Naive thymus-derived CD4-positive, alpha-beta T cell (primary cell): ENCODE results near the gene COPZ1. TPM values are rescaled to one million over a fixed set of nuclear protein-coding genes. Genes with fewer than 3 reads are reported as not detected.

Source experiments
- ATAC-seq: fragments of 150-1000 bp; cut with Tn5 transposase; 2 replicates; pipeline ENCODE4 v1.10.0; 2021; ENCODE audit warnings: mild to moderate bottlenecking, moderate library complexity
- CTCF ChIA-PET: fragments of 350-600 bp; sonication (Branson Sonifier 250); formaldehyde crosslinking; loops from one replicate; lab custom pipeline; 2021; ENCODE audit warnings: antibody characterized with exemption; lab: Charles Lee
- POLR2A ChIA-PET: fragments of 350-600 bp; sonication (Branson Sonifier 250); formaldehyde crosslinking; loops from one replicate; lab custom pipeline; 2021; ENCODE audit warnings: antibody characterized with exemption, inconsistent platforms; lab: Charles Lee
- DNase-seq, 9 donors: peaks; one replicate each; pipeline versions ENCODE4 v3.0.0 to v3.0.0-alpha.2; 2020 to 2022; ENCODE audit warnings: mixed read lengths in 1 of 9
- H3K27ac ChIP-seq: one replicate; pipeline ENCODE4 v1.7.0; 2013; ENCODE audit warnings: mild to moderate bottlenecking, low read depth, low read length, moderate library complexity
- H3K27me3 ChIP-seq, 2 donors: one replicate each; pipeline ENCODE4 v1.7.0; 2013; ENCODE audit warnings: low read length in 2 of 2, mild to moderate bottlenecking in 2 of 2, moderate library complexity in 2 of 2; ENCODE audit not compliant: control insufficient read depth in 2 of 2, insufficient read depth in 2 of 2
- H3K36me3 ChIP-seq, 3 experiments: 1 replicate in 2 of 3; 2 replicates in 1 of 3; pipeline ENCODE4 v1.7.0; 2013; ENCODE audit warnings: low read length in 3 of 3, mild to moderate bottlenecking in 3 of 3, moderate library complexity in 1 of 3; ENCODE audit not compliant: insufficient read depth in 3 of 3, control insufficient read depth in 2 of 3
- H3K4me1 ChIP-seq, 2 donors: one replicate each; pipeline ENCODE4 v1.7.0; 2013; ENCODE audit warnings: low read length in 2 of 2, mild to moderate bottlenecking in 2 of 2, moderate library complexity in 1 of 2; ENCODE audit not compliant: control insufficient read depth in 2 of 2, insufficient read depth in 2 of 2
- H3K4me3 ChIP-seq: 2 replicates; pipeline ENCODE4 v1.7.0; 2013; ENCODE audit warnings: mild to moderate bottlenecking, low read length
- H3K9me3 ChIP-seq, 3 experiments: 1 replicate in 2 of 3; 2 replicates in 1 of 3; pipeline ENCODE4 v1.7.0; 2013; ENCODE audit warnings: low read length in 3 of 3; ENCODE audit not compliant: control insufficient read depth in 2 of 3
- H3K27ac Mint-ChIP-seq, 9 donors: one replicate each; pipeline ENCODE4 v1.8.0; 2020 to 2022; ENCODE audit warnings: mixed read lengths in 9 of 9, mild to moderate bottlenecking in 8 of 9, moderate library complexity in 5 of 9, inconsistent platforms in 2 of 9
- H3K27me3 Mint-ChIP-seq, 5 donors: one replicate each; pipeline ENCODE4 v1.8.0; 2021 to 2022; ENCODE audit warnings: mixed read lengths in 5 of 5, mild to moderate bottlenecking in 1 of 5
- H3K36me3 Mint-ChIP-seq, 5 donors: one replicate each; pipeline ENCODE4 v1.8.0; 2020 to 2022; ENCODE audit warnings: mixed read lengths in 5 of 5, mild to moderate bottlenecking in 3 of 5, inconsistent platforms in 1 of 5
- H3K4me1 Mint-ChIP-seq, 7 donors: one replicate each; pipeline ENCODE4 v1.8.0; 2020 to 2022; ENCODE audit warnings: mixed read lengths in 7 of 7, mild to moderate bottlenecking in 3 of 7, inconsistent platforms in 1 of 7
- H3K4me3 Mint-ChIP-seq, 10 donors: one replicate each; pipeline ENCODE4 v1.8.0; 2020 to 2022; ENCODE audit warnings: mild to moderate bottlenecking in 10 of 10, mixed read lengths in 10 of 10, moderate library complexity in 6 of 10, inconsistent platforms in 2 of 10
- H3K9me3 Mint-ChIP-seq, 11 donors: one replicate each; pipeline ENCODE4 v1.8.0; 2020 to 2022; ENCODE audit warnings: mixed read lengths in 11 of 11, mild to moderate bottlenecking in 4 of 11, inconsistent platforms in 1 of 11, moderate library complexity in 1 of 11
- intact Hi-C, 2 donors: fragments of 100-400 bp; cut with micrococcal nuclease; formaldehyde crosslinking; loops; one replicate each; pipeline ENCODE4 v1.15.1; 2023
- polyA plus RNA-seq, 2 donors: library from polyadenylated mRNA; unstranded; fragments of 300-500 nt; fragmentation: Illumina TruSeq; gene quantifications; one replicate each; pipeline ENCODE4 v1.2.3, GENCODE V29; 2021
- total RNA-seq, 6 experiments: library from RNA in 5 of 6; stranded (reverse) in 5 of 6; gene quantifications; 1 replicate in 5 of 6; 2 replicates in 1 of 6; pipeline ENCODE4 v1.2.3 and lab custom pipeline; 2021 to 2026

The COPZ1 gene
- total and polyA plus RNA-seq, 7 experiments from 2014 or later, result 47.5 to 171 (median 83.1) TPM

GRCh38 chr12:54285150-54286041 is 39.5 kb upstream of the COPZ1 start:
- no peaks in the 10 kb centered on the region for H3K27me3 Mint-ChIP-seq
- ChIA-PET CTCF (interaction anchor here (1.5 kb wide), 1 partner anchor 13 kb away, joined by 3 read pairs; no protein-coding TSS in a partner anchor), POLR2A (interaction anchor here (1.9 to 3.2 kb wide), 3 partner anchors 7 to 75 kb away, joined by 10 to 17 read pairs (median 15); no protein-coding TSS in a partner anchor)
- peak overlapping the region in 8 of 9 donors; percentile 25 to 84 (median 55) for H3K27ac Mint-ChIP-seq
- peaks cover 0 to 2% (median 0%) of the 10 kb centered on the region in 11 donors for H3K9me3 Mint-ChIP-seq
- Histone ChIP-seq H3K27ac (peak overlapping the region; percentile 28), H3K27me3 (no peaks in the 10 kb centered on the region), H3K4me1 (peaks cover 44% of the 10 kb centered on the region in 2 donors), H3K4me3 (no peak overlapping the region), H3K9me3 (no peaks in the 10 kb centered on the region), H3K36me3 (peaks cover 37 to 70% (median 53%) of the 10 kb centered on the region in 3 experiments)
- intact Hi-C loops, result no loop called here
- DNase-seq (peak in 1 of 9 donors; percentile 10), ATAC-seq (no peak)
- H3K4me1 Mint-ChIP-seq, result peaks cover 0 to 61% (median 43%) of the 10 kb centered on the region in 7 donors
- peaks cover 18 to 46% (median 37%) of the 10 kb centered on the region in 5 donors for H3K36me3 Mint-ChIP-seq
- peak overlapping the region in 6 of 10 donors; percentile 47 to 72 (median 54) for H3K4me3 Mint-ChIP-seq

DNA sequence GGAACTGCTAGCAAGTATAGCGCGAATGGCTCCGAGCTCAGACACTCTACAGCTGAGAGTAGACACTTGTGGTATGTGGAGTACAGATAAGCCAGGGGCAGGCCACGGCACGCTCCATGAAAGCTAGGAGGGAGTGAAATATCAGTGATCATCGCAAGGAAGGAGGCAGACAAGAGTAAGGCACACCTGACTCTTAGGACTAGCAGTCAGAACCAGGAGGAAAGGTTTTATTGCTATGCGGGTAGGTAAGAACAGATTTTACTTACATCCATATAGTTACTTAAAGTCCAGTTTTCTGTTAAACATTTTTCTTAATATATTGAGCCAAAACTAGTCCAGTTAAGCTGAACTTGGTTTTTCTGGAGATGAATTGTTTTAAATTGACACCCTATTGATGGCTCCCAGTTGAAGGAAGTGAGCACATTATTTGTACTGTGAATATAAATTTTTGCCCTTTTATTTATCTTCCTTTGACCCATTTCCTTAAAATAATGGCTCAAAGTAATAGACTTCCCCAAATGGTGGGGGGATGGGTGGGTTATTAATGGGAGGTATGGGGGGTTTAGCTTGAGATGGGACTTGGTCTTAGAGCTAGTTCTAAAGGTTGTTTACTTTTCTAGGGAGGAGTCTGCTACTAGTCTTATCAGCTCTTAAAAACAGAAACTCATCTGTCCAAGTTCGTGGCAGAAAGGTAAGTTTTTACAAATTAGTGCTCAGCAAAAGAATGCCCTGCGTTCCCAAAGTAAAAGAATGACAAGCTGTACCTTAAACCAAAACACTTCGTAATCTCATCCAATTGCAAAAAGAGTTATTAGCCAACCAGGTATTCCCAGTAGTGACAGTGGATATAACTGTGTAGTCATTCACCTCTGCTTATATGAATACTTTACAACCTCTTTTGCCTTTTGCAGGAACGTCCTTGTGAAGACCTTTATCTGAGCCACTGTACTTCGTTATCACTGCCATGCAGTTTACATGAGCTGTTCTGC is 38.6 kb upstream of the COPZ1 start:
- peaks cover 41 to 44% of the 10 kb centered on the region in 2 donors for H3K4me1 ChIP-seq
- H3K4me1 Mint-ChIP-seq, result peaks cover 0 to 59% (median 42%) of the 10 kb centered on the region in 7 donors
- ChIA-PET CTCF (interaction anchor here (1.5 kb wide), 1 partner anchor 14 kb away, joined by 3 read pairs; no protein-coding TSS in a partner anchor), POLR2A (interaction anchor here (0.6 to 1.9 kb wide), 5 partner anchors 9 to 79 kb away, joined by 4 to 10 read pairs (median 5); no protein-coding TSS in a partner anchor)
- no peak overlapping the region for H3K27ac ChIP-seq
- DNase-seq (no peak), ATAC-seq (no peak)
- intact Hi-C loops, result no loop called here
- peaks cover 37 to 70% (median 52%) of the 10 kb centered on the region in 3 experiments for H3K36me3 ChIP-seq
- peak overlapping the region in 6 of 9 donors; percentile 15 to 84 (median 66) for H3K27ac Mint-ChIP-seq
- peaks cover 18 to 45% (median 37%) of the 10 kb centered on the region in 5 donors for H3K36me3 Mint-ChIP-seq
- H3K9me3 Mint-ChIP-seq, result peaks cover 0 to 2% (median 0%) of the 10 kb centered on the region in 11 donors
- no peak overlapping the region for H3K4me3 ChIP-seq
- no peaks in the 10 kb centered on the region for H3K27me3 ChIP-seq
- no peaks in the 10 kb centered on the region for H3K27me3 Mint-ChIP-seq
- H3K4me3 Mint-ChIP-seq, result peak overlapping the region in 4 of 10 donors; percentile 16 to 33 (median 23)
- no peaks in the 10 kb centered on the region for H3K9me3 ChIP-seq

- Mint-ChIP-seq H3K4me1 (peaks cover 0 to 48% (median 33%) of the 10 kb centered on the region in 7 donors), H3K9me3 (peaks cover 0 to 2% (median 0%) of the 10 kb centered on the region in 11 donors), H3K4me3 (peak overlapping the region in 1 of 10 donors; percentile 20), H3K36me3 (peaks cover 12 to 37% (median 29%) of the 10 kb centered on the region in 5 donors), H3K27me3 (no peaks in the 10 kb centered on the region), H3K27ac (peak overlapping the region in 4 of 9 donors; percentile 4 to 66 (median 20))
- Histone ChIP-seq H3K27ac (no peak overlapping the region), H3K9me3 (no peaks in the 10 kb centered on the region), H3K4me1 (peaks cover 30 to 32% of the 10 kb centered on the region in 2 donors), H3K4me3 (no peak overlapping the region), H3K27me3 (no peaks in the 10 kb centered on the region), H3K36me3 (peaks cover 26 to 64% (median 40%) of the 10 kb centered on the region in 3 experiments)
- ATAC-seq (no peak), DNase-seq (no peak)
- intact Hi-C loops, result no loop called here
- POLR2A ChIA-PET, result interaction anchor here (0.6 to 1.9 kb wide), 5 partner anchors 8 to 78 kb away, joined by 4 to 10 read pairs (median 5); no protein-coding TSS in a partner anchor
- CTCF ChIA-PET, result no interaction called here
Measured at GRCh38 chr12:54287261-54288157, 37.4 kb upstream of the COPZ1 start.

DNA sequence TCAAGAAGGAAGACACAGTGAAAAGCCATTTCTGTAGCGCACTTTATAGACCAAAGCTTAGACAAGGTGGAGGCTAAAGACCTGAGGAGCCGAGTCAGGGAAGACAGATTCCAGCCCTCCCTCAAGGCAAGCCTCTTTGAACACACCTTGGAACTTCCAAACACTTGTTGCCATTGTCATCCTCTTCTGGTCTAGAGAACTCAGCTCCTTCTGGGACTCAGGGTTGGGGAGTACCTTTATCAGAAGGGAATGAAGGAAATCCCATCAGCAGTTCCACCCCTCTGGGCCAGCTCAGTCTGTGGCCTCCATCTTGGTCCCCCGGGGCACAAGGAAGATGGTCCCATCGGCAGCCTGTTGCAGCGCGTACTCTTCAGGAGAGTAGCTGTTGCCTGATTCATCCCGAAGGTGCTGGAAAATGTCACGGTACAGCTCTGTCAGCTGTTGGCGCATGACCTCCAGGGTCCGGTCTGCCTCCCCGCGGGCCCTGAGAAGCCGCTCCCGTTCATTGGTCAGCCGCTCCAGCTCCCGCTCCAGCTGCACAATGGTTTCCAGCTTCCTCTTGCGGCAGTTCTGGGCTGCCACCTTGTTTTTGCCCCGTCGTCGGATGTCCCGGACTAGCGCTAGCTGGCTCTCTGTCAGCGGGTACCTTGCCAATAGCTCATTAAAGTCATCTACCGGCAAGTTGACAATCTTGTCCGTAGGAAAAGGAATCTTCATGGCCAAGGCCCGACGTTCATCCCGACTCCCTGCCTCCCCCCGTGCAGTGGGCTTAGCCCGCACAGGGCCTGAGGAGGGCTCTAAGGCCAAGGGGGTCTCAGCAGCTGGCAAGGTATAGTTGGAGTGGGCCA is 32.6 kb upstream of the COPZ1 start:
- Mint-ChIP-seq H3K36me3 (peaks cover 0 to 9% (median 2%) of the 10 kb centered on the region in 5 donors), H3K4me1 (peaks cover 0 to 12% (median under 1%) of the 10 kb centered on the region in 7 donors), H3K27ac (no peak overlapping the region), H3K4me3 (no peak overlapping the region), H3K27me3 (peaks cover 0 to 3% (median 0%) of the 10 kb centered on the region in 5 donors), H3K9me3 (no peaks in the 10 kb centered on the region)
- no peaks in the 10 kb centered on the region for H3K27me3 ChIP-seq
- no peak overlapping the region for H3K27ac ChIP-seq
- peaks cover 7 to 21% (median 8%) of the 10 kb centered on the region in 3 experiments for H3K36me3 ChIP-seq
- ATAC-seq (no peak), DNase-seq (no peak)
- CTCF ChIA-PET, result interaction anchor here (0.7 to 6.1 kb wide), 14 partner anchors 9 to 147 kb away, joined by 3 to 41 read pairs (median 5); partner anchors contain the start of genes CBX5 and HNRNPA1
- intact Hi-C loops, result loop anchor here in 1 of 2 donors (5.0 kb wide), 1 partner anchor 145 kb away; no protein-coding TSS in a partner anchor
- POLR2A ChIA-PET, result interaction anchor here (0.8 to 6.6 kb wide), 7 partner anchors 8 to 71 kb away, joined by 3 to 59 read pairs (median 7); partner anchors contain the start of genes CBX5 and HNRNPA1
- H3K9me3 ChIP-seq, result no peaks in the 10 kb centered on the region
- H3K4me3 ChIP-seq, result no peak overlapping the region
- H3K4me1 ChIP-seq, result no peaks in the 10 kb centered on the region

DNA sequence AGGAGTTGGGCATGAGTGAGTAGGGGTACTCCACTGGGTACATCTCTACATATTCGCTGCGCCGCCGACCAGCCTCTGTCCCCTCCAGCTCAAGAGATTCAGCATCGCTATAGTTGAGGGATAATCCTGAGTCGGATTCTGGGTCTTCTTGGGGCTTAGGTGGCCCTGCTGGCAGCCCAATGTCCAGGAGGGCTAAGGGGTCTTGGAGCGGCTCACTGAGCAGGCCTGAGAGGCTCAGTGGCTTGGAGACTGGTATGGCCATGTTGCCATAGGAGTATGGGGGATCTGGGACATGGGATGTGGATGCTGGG is 32.0 kb upstream of the COPZ1 start:
- peaks cover 0 to 4% (median 0%) of the 10 kb centered on the region in 5 donors for H3K36me3 Mint-ChIP-seq
- intact Hi-C loops, result loop anchor here in 1 of 2 donors (5.0 kb wide), 1 partner anchor 144 kb away; no protein-coding TSS in a partner anchor

More for the DNA sequence above, 32.0 kb upstream of the COPZ1 start:
- no peaks in the 10 kb centered on the region for H3K9me3 ChIP-seq
- H3K27me3 ChIP-seq, result no peaks in the 10 kb centered on the region
- ChIA-PET POLR2A (interaction anchor here (1.2 to 6.6 kb wide), 6 partner anchors 9 to 70 kb away, joined by 3 to 59 read pairs (median 8); partner anchors contain the start of genes CBX5 and HNRNPA1), CTCF (interaction anchor here (0.6 to 6.1 kb wide), 14 partner anchors 13 to 159 kb away, joined by 3 to 41 read pairs (median 6); partner anchors contain the start of genes CBX5 and HNRNPA1)
- no peaks in the 10 kb centered on the region for H3K9me3 Mint-ChIP-seq
- H3K27ac ChIP-seq, result no peak overlapping the region
- DNase-seq (no peak), ATAC-seq (no peak)
- peak overlapping the region in 1 of 9 donors; percentile 58 for H3K27ac Mint-ChIP-seq
- H3K27me3 Mint-ChIP-seq, result peaks cover 0 to 6% (median 0%) of the 10 kb centered on the region in 5 donors
- H3K4me1 ChIP-seq, result no peaks in the 10 kb centered on the region
- H3K4me3 Mint-ChIP-seq, result no peak overlapping the region
- no peak overlapping the region for H3K4me3 ChIP-seq
- peaks cover 3 to 15% (median 3%) of the 10 kb centered on the region in 7 donors for H3K4me1 Mint-ChIP-seq
- peaks cover 3 to 15% (median 5%) of the 10 kb centered on the region in 3 experiments for H3K36me3 ChIP-seq
